Stimulated activated CD8-positive, alpha-beta memory T cell treated with anti-CD3 and anti-CD28 coated beads, Interleukin-15, amount 100 ng/mL, for 4 hours (primary cell): Measurements from ENCODE around the gene MAD1L1.
A peak's percentile ranks its signal among the peaks of the same experiment; 100 is the strongest.
"Not testable (repeated sequence)": the region's sequence is repeated elsewhere in the genome, so short reads cannot be mapped to it uniquely, and the experiment has no call there.

Experiments
- DNase-seq, 2 donors: peaks; one replicate each; pipeline ENCODE4 v3.0.0-alpha.2; 2020; ENCODE audit warnings: low read depth in 2 of 2

The MAD1L1 gene

GRCh38 chr7:2232766-2233520, at the start of gene MAD1L1:
Gene MAD1L1, minus strand, starts transcription at chr7:2232945. Its CDS starts 2,812 bp downstream, at chr7:2230133.
- peak; percentile 73 to 77 for DNase-seq

- DNase-seq, result no peak
Measured at GRCh38 chr7:2282185-2282751, 49.5 kb upstream of the MAD1L1 start.

- DNase-seq, result no peak
Measured at GRCh38 chr7:2281541-2281940, 48.8 kb upstream of the MAD1L1 start.

- no peak for DNase-seq
Measured at GRCh38 chr7:2280424-2280823, 47.7 kb upstream of the MAD1L1 start.

GRCh38 chr7:2279896-2280295, 47.2 kb upstream of the MAD1L1 start:
- DNase-seq, result no peak

- no peak for DNase-seq
Measured at GRCh38 chr7:2278026-2278425, 45.3 kb upstream of the MAD1L1 start.

GRCh38 chr7:2276107-2276506, 43.4 kb upstream of the MAD1L1 start:
- DNase-seq, result no peak

GRCh38 chr7:2275101-2275500, 42.4 kb upstream of the MAD1L1 start:
- no peak for DNase-seq

- DNase-seq, result no peak
Measured at GRCh38 chr7:2274666-2275065, 41.9 kb upstream of the MAD1L1 start.

- DNase-seq, result no peak
Measured at GRCh38 chr7:2273866-2274265, 41.1 kb upstream of the MAD1L1 start.

GRCh38 chr7:2272031-2272430, 39.3 kb upstream of the MAD1L1 start:
- no peak for DNase-seq

GRCh38 chr7:2271273-2272026, 38.7 kb upstream of the MAD1L1 start:
- DNase-seq, result no peak

GRCh38 chr7:2270495-2270894, 37.8 kb upstream of the MAD1L1 start:
- no peak for DNase-seq

GRCh38 chr7:2269991-2270460, 37.3 kb upstream of the MAD1L1 start:
- DNase-seq, result no peak

GRCh38 chr7:2269089-2269990, 36.6 kb upstream of the MAD1L1 start:
- DNase-seq, result not testable (repeated sequence)

- DNase-seq, result no peak
Measured at GRCh38 chr7:2266911-2267310, 34.2 kb upstream of the MAD1L1 start.

- no peak for DNase-seq
Measured at GRCh38 chr7:2264158-2264557, 31.4 kb upstream of the MAD1L1 start.

GRCh38 chr7:2263176-2263575, 30.4 kb upstream of the MAD1L1 start:
- no peak for DNase-seq

GRCh38 chr7:2261611-2262010, 28.9 kb upstream of the MAD1L1 start:
- DNase-seq, result peak in 1 of 2 donors; percentile 21

GRCh38 chr7:2260820-2261219, 28.1 kb upstream of the MAD1L1 start:
- no peak for DNase-seq

- no peak for DNase-seq
Measured at GRCh38 chr7:2259480-2259879, 26.7 kb upstream of the MAD1L1 start.
